H9 (cell line): ENCODE data around the gene SLC35B2. TPM values are rescaled to one million over a fixed set of nuclear protein-coding genes. Genes with fewer than 3 reads are reported as not detected.

Experiments used
- DNase-seq: peaks from one replicate; pipeline ENCODE4 v3.0.0-alpha.2; 2017
- H2AFZ ChIP-seq: one replicate; pipeline ENCODE4 v1.6.1; 2013; ENCODE audit warnings: mild to moderate bottlenecking, low read length, control low read depth, moderate library complexity
- H2AK5ac ChIP-seq: 2 replicates; pipeline ENCODE4 v1.6.1; 2013; ENCODE audit warnings: low read length, control low read depth, mixed read lengths; ENCODE audit not compliant: insufficient read length
- H2BK120ac ChIP-seq: one replicate; pipeline ENCODE4 v1.6.1; 2013; ENCODE audit warnings: low read depth, mild to moderate bottlenecking, low read length, control low read depth, inconsistent platforms; ENCODE audit not compliant: poor library complexity, severe bottlenecking
- H2BK12ac ChIP-seq: 2 replicates; pipeline ENCODE4 v1.6.1; 2013; ENCODE audit warnings: low read length, control low read depth, mixed read lengths, low read depth; ENCODE audit not compliant: insufficient read length
- H2BK15ac ChIP-seq: 2 replicates; pipeline ENCODE4 v1.6.1; 2013; ENCODE audit warnings: low read depth, low read length, control low read depth
- H2BK20ac ChIP-seq: one replicate; pipeline ENCODE4 v1.6.1; 2013; ENCODE audit warnings: low read depth, mild to moderate bottlenecking, low read length, control low read depth, inconsistent platforms; ENCODE audit not compliant: poor library complexity, severe bottlenecking
- H2BK5ac ChIP-seq: 2 replicates; pipeline ENCODE4 v1.6.1; 2013; ENCODE audit warnings: low read length, control low read depth, mixed read lengths; ENCODE audit not compliant: insufficient read length
- H3K14ac ChIP-seq: 2 replicates; pipeline ENCODE4 v1.6.1; 2013; ENCODE audit warnings: low read length, control low read depth; ENCODE audit not compliant: insufficient read depth
- H3K18ac ChIP-seq: 2 replicates; pipeline ENCODE4 v1.6.1; 2013; ENCODE audit warnings: low read depth, mild to moderate bottlenecking, mixed read lengths, low read length, control low read depth; ENCODE audit not compliant: insufficient read length
- H3K23ac ChIP-seq: 2 replicates; pipeline ENCODE4 v1.6.1; 2013; ENCODE audit warnings: low read length, control low read depth, mixed read lengths, low read depth; ENCODE audit not compliant: insufficient read length
- H3K23me2 ChIP-seq: 2 replicates; pipeline ENCODE4 v1.6.1; 2013; ENCODE audit warnings: low read depth, mild to moderate bottlenecking, mixed read lengths, low read length, control low read depth; ENCODE audit not compliant: insufficient read length, poor library complexity, severe bottlenecking
- H3K27ac ChIP-seq: 2 replicates; pipeline ENCODE4 v1.5.1; 2013; ENCODE audit warnings: low read length, control low read depth, mixed read lengths, low read depth; ENCODE audit not compliant: insufficient read length
- H3K27me3 ChIP-seq: 2 replicates; pipeline ENCODE4 v1.6.1; 2013; ENCODE audit warnings: low read length, control low read depth, inconsistent platforms; ENCODE audit not compliant: insufficient read depth
- H3K4ac ChIP-seq: 2 replicates; pipeline ENCODE4 v1.6.1; 2013; ENCODE audit warnings: low read depth, mild to moderate bottlenecking, control low read depth, inconsistent platforms, low read length, moderate library complexity
- H3K4me1 ChIP-seq: 2 replicates; pipeline ENCODE4 v1.6.1; 2013; ENCODE audit warnings: low read length, control low read depth, inconsistent platforms; ENCODE audit not compliant: insufficient read depth
- H3K4me2 ChIP-seq: 2 replicates; pipeline ENCODE4 v1.6.1; 2013; ENCODE audit warnings: low read length, control low read depth, mixed read lengths; ENCODE audit not compliant: insufficient read length, insufficient read depth
- H3K56ac ChIP-seq: 2 replicates; pipeline ENCODE4 v1.6.1; 2013; ENCODE audit warnings: low read depth, mild to moderate bottlenecking, mixed read lengths, low read length, control low read depth; ENCODE audit not compliant: insufficient read length
- H3K79me1 ChIP-seq: 2 replicates; pipeline ENCODE4 v1.6.1; 2013; ENCODE audit warnings: low read depth, mild to moderate bottlenecking, moderate library complexity, low read length, control low read depth, inconsistent platforms; ENCODE audit not compliant: insufficient read depth, poor library complexity, severe bottlenecking
- H3K79me2 ChIP-seq: 2 replicates; pipeline ENCODE4 v1.6.1; 2013; ENCODE audit warnings: low read length, control low read depth, inconsistent platforms; ENCODE audit not compliant: insufficient read depth
- H3K9ac ChIP-seq: 2 replicates; pipeline ENCODE4 v1.6.1; 2013; ENCODE audit warnings: low read length, control low read depth, mixed read lengths; ENCODE audit not compliant: insufficient read length; ENCODE audit errors: extremely low read depth
- H3K9me3 ChIP-seq: one replicate; pipeline ENCODE4 v1.6.1; 2013; ENCODE audit warnings: low read depth, low read length, inconsistent platforms; ENCODE audit not compliant: control insufficient read depth
- H3T11ph ChIP-seq: one replicate; pipeline ENCODE4 v1.6.1; 2013; ENCODE audit warnings: mild to moderate bottlenecking, low read length, control low read depth, inconsistent platforms
- H4K20me1 ChIP-seq: one replicate; pipeline ENCODE4 v1.6.1; 2013; ENCODE audit not compliant: control insufficient read depth, insufficient read length, insufficient read depth
- H4K5ac ChIP-seq: 2 replicates; pipeline ENCODE4 v1.6.1; 2013; ENCODE audit warnings: low read depth, mild to moderate bottlenecking, mixed read lengths, low read length, control low read depth; ENCODE audit not compliant: insufficient read length
- H4K8ac ChIP-seq: replicated peaks from 2 replicates; pipeline ENCODE4 v1.6.1; 2013; ENCODE audit warnings: low read length, control low read depth, mixed read lengths, low read depth; ENCODE audit not compliant: insufficient read length
- H4K91ac ChIP-seq: 2 replicates; pipeline ENCODE4 v1.6.1; 2013; ENCODE audit warnings: low read depth, mild to moderate bottlenecking, moderate library complexity, mixed read lengths, low read length, control low read depth; ENCODE audit not compliant: insufficient read length
- H3K27ac Mint-ChIP-seq, 3 experiments: 2 replicates in 2 of 3; 3 replicates in 1 of 3; pipeline ENCODE4 v1.8.0; 2020 to 2021; ENCODE audit warnings: mixed read lengths in 3 of 3, mild to moderate bottlenecking in 1 of 3, moderate library complexity in 1 of 3
- H3K27me3 Mint-ChIP-seq: 2 replicates; pipeline ENCODE4 v1.8.0; 2021; ENCODE audit warnings: low read depth, mild to moderate bottlenecking, moderate library complexity, mixed read lengths
- H3K36me3 Mint-ChIP-seq, 3 experiments: 2 replicates in 2 of 3; 3 replicates in 1 of 3; pipeline ENCODE4 v1.8.0; 2020 to 2021; ENCODE audit warnings: low read depth in 3 of 3, mixed read lengths in 3 of 3; ENCODE audit not compliant: insufficient read depth in 1 of 3
- H3K4me1 Mint-ChIP-seq, 2 experiments: 2 replicates each; pipeline ENCODE4 v1.8.0; 2020; ENCODE audit warnings: mixed read lengths in 2 of 2
- H3K4me3 Mint-ChIP-seq, 2 experiments: 2 replicates in 1 of 2; 3 replicates in 1 of 2; pipeline ENCODE4 v1.8.0; 2020 to 2021; ENCODE audit warnings: mild to moderate bottlenecking in 2 of 2, mixed read lengths in 2 of 2, moderate library complexity in 1 of 2
- H3K9me3 Mint-ChIP-seq, 2 experiments: 2 replicates in 1 of 2; 3 replicates in 1 of 2; pipeline ENCODE4 v1.8.0; 2020; ENCODE audit warnings: mild to moderate bottlenecking in 2 of 2, mixed read lengths in 2 of 2, moderate library complexity in 1 of 2
- WGBS: extraction: QIAGEN DNeasy Blood & Tissue Kit; methylation state at CpG from one replicate; pipeline ENCODE4 v1.1.7; 2013; ENCODE audit warnings: missing lambda C conversion rate, low lambda C conversion rate, mixed read lengths; ENCODE audit not compliant: insufficient read length; ENCODE audit errors: extremely low coverage; 5-methylcytosine and 5-hydroxymethylcytosine counted together
- total RNA-seq: library from RNA; stranded (reverse); gene quantifications from 2 replicates; pipeline ENCODE4 v1.2.1, GENCODE V29; 2021
- TF ChIP-seq, protein P1 (sequence below): fragments of 200-600 bp; sonication (generic); conservative IDR thresholded peaks from 3 replicates; pipeline ENCODE4 v1.8.0; 2021; ENCODE audit warnings: antibody characterized with exemption, mild to moderate bottlenecking

SLC35B2 gene
- total RNA-seq, 1 experiment from 2014 or later = 34.5 TPM

DNA sequence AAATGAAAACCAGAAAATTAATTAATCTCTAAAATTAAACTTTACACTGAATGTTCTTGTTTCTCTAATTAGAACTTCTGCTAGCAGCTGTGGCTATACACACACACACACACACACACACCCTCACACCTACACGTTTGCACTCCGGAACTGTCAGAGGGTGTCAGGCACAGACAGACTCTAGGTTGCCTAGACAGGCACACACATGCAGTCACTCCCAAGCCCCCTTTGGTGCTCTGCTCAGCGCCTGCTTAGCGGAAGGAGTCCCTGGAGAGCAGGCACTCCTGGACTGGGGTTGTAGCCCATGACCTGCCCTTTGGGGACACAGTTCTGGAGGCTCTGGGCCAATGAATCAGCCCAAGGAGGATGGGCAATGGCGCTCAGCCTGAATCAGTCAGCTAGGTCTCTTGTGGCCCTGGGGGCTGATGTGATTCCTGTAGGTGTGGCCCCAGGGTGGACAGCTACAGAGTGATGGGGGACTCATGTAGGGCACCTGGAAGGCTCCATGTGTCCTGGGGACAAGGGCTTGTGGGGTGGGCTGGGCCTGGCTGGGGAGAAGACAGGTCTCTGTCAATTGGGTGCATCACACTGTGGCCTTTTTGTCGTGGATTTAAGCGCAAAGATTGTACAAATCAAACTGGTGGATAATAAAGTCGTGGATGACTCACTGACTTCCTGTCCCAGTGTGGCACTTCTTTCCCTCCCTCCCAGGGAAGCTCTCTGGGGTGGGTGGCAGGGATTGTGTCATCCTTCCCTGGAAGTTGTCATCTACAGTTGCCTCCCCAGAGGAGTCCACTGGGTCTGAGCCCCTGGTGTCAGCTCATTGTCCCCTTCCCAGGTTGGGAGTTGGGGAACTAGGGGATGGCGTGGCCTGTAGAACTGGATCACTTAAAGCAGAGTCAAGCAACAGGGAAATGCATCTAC lies 21.7 kb upstream of the SLC35B2 start:
- no peaks in the 10 kb centered on the region for H3K79me1 ChIP-seq
- no peaks in the 10 kb centered on the region for H3K79me2 ChIP-seq
- no peak overlapping the region; the same call in 1 of the 2 replicates for H3K14ac ChIP-seq
- no peak overlapping the region for H3K27ac ChIP-seq
- H3K4me2 ChIP-seq = no peak overlapping the region
- H3K27ac Mint-ChIP-seq = no peak overlapping the region; a peak in 3 of 7 replicates
- H3K4me1 Mint-ChIP-seq = peaks cover 6 to 7% of the 10 kb centered on the region in 2 experiments
- no peak overlapping the region for H3K23ac ChIP-seq
- TF ChIP-seq, protein P1, sequence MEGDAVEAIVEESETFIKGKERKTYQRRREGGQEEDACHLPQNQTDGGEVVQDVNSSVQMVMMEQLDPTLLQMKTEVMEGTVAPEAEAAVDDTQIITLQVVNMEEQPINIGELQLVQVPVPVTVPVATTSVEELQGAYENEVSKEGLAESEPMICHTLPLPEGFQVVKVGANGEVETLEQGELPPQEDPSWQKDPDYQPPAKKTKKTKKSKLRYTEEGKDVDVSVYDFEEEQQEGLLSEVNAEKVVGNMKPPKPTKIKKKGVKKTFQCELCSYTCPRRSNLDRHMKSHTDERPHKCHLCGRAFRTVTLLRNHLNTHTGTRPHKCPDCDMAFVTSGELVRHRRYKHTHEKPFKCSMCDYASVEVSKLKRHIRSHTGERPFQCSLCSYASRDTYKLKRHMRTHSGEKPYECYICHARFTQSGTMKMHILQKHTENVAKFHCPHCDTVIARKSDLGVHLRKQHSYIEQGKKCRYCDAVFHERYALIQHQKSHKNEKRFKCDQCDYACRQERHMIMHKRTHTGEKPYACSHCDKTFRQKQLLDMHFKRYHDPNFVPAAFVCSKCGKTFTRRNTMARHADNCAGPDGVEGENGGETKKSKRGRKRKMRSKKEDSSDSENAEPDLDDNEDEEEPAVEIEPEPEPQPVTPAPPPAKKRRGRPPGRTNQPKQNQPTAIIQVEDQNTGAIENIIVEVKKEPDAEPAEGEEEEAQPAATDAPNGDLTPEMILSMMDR = no peak
- H2AK5ac ChIP-seq = no peak overlapping the region
- no CpG with 5 or more reads among the region's 9 CpGs for WGBS
- H2AFZ ChIP-seq = no peak overlapping the region
- H2BK120ac ChIP-seq = no peak overlapping the region
- no peak overlapping the region for H4K5ac ChIP-seq
- no peak overlapping the region for H2BK20ac ChIP-seq
- H3K56ac ChIP-seq = no peak overlapping the region
- H3K9me3 Mint-ChIP-seq = no peaks in the 10 kb centered on the region
- no peak overlapping the region for H2BK5ac ChIP-seq
- no peak overlapping the region for H4K8ac ChIP-seq
- H3K9me3 ChIP-seq = no peaks in the 10 kb centered on the region
- no peaks in the 10 kb centered on the region for H3K27me3 ChIP-seq
- no peak overlapping the region for H2BK12ac ChIP-seq
- H4K91ac ChIP-seq = no peak overlapping the region
- H4K20me1 ChIP-seq = peaks cover 3% of the 10 kb centered on the region
- no peak overlapping the region for H3K9ac ChIP-seq
- peaks cover 30% of the 10 kb centered on the region for H3K27me3 Mint-ChIP-seq
- H3K18ac ChIP-seq = no peak overlapping the region
- no peaks in the 10 kb centered on the region; a peak in 1 of 7 replicates for H3K36me3 Mint-ChIP-seq
- no peak overlapping the region for H3T11ph ChIP-seq
- no peak overlapping the region for H3K4me3 Mint-ChIP-seq
- H2BK15ac ChIP-seq = no peak overlapping the region
- H3K4me1 ChIP-seq = no peaks in the 10 kb centered on the region; the same call in 1 of the 2 replicates
- H3K4ac ChIP-seq = no peak overlapping the region
- H3K23me2 ChIP-seq = no peaks in the 10 kb centered on the region
- DNase-seq = no peak
